Activated CD8-positive, alpha-beta memory T cell treated with anti-CD3 and anti-CD28 coated beads for 36 hours (primary cell): ENCODE results near the gene KRTAP17-1. TPM values are rescaled to one million over a fixed set of nuclear protein-coding genes. Genes with fewer than 3 reads are reported as not detected.
"Not testable (repeated sequence)": the region's sequence is repeated elsewhere in the genome, so short reads cannot be mapped to it uniquely, and the experiment has no call there.

ENCODE experiments used
- CTCF ChIA-PET: fragments of 350-600 bp; sonication (Branson Sonifier 250); formaldehyde crosslinking; loops from one replicate; lab custom pipeline; 2021; ENCODE audit warnings: antibody characterized with exemption; lab: Charles Lee
- POLR2A ChIA-PET: fragments of 350-600 bp; sonication (Branson Sonifier 250); formaldehyde crosslinking; loops from one replicate; lab custom pipeline; 2021; ENCODE audit warnings: antibody characterized with exemption; lab: Charles Lee
- total RNA-seq, 2 experiments: library from RNA; stranded (reverse); gene quantifications; one replicate each; pipeline ENCODE4 v1.2.3, GENCODE V29; 2021

The KRTAP17-1 gene
- not detected for total RNA-seq

DNA sequence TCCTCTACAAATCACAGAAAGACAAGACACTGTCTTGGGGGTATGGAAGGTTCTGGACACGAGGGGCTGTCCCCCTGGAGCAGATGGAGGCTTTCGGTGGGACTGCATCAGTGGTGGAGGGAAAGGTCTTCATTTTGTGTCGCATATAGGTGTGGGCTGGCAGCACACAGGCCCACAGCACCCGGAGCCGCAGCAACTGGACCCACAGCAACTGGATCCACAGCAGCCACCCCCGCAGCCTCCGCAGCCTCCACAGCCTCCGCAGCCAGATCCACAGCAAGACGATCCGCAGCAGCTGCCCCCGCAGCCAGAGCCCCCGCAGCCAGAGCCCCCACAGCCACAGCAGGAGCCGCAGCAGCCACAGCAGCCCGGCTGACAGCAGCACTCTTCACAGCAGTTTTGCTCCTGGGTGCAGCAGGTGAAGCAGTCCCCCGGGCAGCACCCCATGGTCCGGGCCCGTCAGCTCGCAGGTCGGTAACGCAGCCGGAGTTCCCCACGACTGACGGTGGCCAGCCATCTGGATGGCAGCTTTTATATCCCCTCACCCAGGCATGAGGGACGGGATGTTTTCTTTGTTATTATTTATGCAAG is at the start of gene KRTAP17-1:
TSS of gene KRTAP17-1 (minus strand) at position 507 of the 591 bp plus-strand sequence. CDS start at position 447, 60 bp downstream.
- ChIA-PET CTCF (no interaction called here), POLR2A (no interaction called here)

DNA sequence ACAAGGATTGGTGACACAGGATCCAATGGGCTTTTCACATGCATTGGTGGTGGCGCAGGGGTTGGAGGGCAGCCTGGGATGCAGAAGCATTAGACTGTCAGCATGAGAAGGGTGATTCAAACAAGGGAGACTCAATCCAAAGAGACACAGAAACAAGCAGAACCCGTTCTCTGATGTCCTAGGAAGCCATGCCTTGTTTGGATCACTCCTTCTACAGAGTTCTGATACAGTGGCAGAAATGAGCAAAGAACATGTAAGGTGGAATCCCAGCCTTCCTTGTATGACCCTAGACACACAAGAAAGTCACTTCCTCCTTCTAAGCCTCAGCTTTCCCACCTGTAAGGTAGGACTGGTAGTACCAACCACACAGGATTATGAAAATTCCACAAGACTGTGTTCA is 48.4 kb upstream of the KRTAP17-1 start:
- CTCF ChIA-PET: no interaction called here
- POLR2A ChIA-PET: no interaction called here

- CTCF ChIA-PET: interaction anchor here (0.9 kb wide), 1 partner anchor 10 kb away, joined by 3 read pairs; no protein-coding TSS in a partner anchor
- POLR2A ChIA-PET: interaction anchor here (0.5 kb wide), 1 partner anchor 1061 kb away, joined by 4 read pairs; no protein-coding TSS in a partner anchor
Measured at GRCh38 chr17:41360296-41360995, 44.9 kb upstream of the KRTAP17-1 start.

DNA sequence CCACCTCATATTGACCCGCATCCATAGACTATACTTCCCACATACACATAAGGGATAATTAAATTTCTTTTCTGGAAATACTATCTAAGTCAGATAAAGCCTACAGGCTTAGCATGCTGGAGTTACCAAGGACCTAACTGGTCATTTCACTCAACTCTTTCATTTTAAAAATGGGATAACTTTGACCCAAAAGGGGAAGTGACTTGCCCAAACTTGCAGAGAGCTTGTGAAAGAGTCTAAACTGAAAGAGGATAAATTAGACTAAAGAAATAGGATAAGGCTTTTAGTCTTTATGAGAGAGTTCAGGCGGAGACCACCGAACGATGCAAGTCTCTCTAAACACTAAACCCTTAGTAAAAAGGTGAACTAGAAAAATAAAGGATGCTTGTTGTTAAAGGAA is 39.0 kb upstream of the KRTAP17-1 start:
- ChIA-PET CTCF (no interaction called here), POLR2A (no interaction called here)

DNA sequence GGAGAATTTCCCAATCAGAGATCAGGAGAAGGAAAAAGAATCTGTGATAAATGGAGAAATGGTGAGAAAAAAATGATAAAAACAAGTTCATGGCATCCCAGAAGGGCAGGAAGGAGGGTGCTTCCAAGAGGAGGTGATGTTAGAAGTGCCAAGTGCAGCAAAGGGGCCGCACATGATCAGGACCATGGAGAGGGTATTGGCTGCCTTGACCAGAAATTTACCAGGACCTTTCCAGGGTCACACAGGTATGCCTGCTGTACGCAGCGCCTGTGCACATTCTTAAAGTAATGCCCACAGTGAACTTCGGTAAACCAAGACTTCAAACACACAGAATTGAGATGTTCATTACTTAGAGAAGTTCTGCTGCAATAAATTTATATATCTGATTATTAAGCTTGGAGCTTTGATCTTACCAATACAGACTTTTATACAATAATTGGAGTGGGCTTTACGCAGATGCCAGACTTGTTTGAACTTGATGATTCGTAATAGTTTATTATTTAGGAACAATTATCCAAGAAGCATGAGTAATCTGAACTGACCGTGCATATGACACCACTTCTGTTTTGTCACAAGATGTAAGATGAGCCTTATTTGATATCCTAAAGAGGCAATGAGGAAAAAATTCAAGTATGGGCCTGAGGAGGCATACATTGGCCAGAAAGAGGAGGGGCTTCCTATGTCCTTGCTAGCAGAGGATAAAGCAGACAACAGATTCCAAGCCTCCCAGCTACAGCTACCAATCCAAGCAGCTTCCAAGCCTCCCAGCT is 37.3 kb upstream of the KRTAP17-1 start:
- ChIA-PET CTCF (no interaction called here), POLR2A (no interaction called here)

- POLR2A ChIA-PET: no interaction called here
- CTCF ChIA-PET: interaction anchor here (0.7 kb wide), 1 partner anchor 59 kb away, joined by 5 read pairs; no protein-coding TSS in a partner anchor
Measured at GRCh38 chr17:41351177-41351576, 35.7 kb upstream of the KRTAP17-1 start.

- POLR2A ChIA-PET: not testable (repeated sequence)
Measured at GRCh38 chr17:41350381-41350878, 34.9 kb upstream of the KRTAP17-1 start, which contains the start of gene KRT33A. KRT33A (minus strand) TSS chr17:41350828; CDS start chr17:41350767, 61 bp downstream.

DNA sequence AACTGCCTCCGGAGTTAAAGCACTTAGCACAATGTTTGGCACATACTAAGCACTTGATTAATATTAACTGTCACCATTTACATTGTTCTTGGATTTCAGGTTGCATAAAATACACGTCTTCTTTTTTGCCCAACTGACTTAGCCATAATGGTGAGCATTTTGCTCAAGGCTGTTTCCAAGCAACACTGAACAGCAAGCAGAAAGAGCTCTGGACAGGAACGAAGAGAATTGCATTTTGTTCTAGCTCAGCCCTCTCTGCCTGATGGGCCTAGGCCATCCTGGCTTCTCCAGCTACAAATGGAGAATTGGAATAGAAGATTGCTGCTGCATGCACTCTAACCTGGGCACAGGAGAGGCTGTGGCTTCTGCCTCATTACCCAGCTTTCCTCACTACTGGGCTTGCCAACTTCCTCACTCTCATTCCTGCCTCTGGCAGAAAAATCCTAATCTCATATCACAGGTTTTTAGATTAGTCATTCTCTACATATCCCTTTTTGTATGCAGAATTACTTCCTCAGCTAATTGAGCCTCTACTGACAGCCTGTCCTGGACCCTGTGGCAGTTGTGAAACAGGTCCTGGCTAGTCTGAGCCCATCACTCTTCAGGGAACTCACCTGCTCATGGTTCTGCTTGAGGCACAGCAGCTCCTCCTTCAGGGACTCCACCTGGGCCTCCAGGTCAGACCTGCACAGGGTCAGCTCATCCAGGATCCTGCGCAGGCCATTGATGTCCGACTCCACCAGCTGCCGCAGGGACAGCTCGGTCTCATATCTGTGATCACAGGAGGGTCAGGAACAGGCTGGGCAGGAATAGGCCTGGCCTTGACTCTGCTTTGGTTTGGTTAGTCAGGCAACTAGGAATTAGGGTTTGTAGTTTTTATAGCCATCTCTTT is 32.6 kb upstream of the KRTAP17-1 start:
- POLR2A ChIA-PET: no interaction called here
- CTCF ChIA-PET: no interaction called here

More at GRCh38 chr17:41350381-41350878, 34.9 kb upstream of the KRTAP17-1 start, which contains the start of gene KRT33A:
- CTCF ChIA-PET: interaction anchor here (0.7 to 1.0 kb wide), 3 partner anchors 10 to 551 kb away, joined by 3 to 5 read pairs (median 3); partner anchors contain the start of gene KRT28

- CTCF ChIA-PET, POLR2A ChIA-PET: not testable (repeated sequence)
Measured at GRCh38 chr17:41346421-41346820, 30.9 kb upstream of the KRTAP17-1 start.

DNA sequence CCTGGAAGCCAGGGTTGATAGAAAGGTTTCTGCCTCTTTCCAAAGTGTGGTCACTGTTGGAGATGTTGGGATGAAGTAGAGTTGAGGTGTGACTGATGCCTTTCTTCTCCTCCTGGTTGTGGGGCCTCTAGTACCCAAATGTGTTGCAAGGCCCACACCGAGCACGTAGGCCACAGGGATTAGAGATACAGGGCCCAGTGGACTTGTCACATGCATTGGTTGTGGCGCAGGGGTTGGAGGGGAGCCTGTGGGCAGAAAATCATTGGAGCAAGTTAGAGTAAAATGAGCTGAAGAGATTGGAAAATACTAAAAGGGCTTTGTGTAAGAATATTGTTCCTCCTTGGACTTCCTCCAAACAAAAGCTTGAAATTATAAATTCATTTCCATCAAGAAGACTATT is 30.5 kb upstream of the KRTAP17-1 start:
- POLR2A ChIA-PET: no interaction called here
- CTCF ChIA-PET: no interaction called here

GRCh38 chr17:41343029-41343428 is 27.5 kb upstream of the KRTAP17-1 start:
- ChIA-PET POLR2A (no interaction called here), CTCF (interaction anchor here (0.6 kb wide), 1 partner anchor 13 kb away, joined by 3 read pairs; no protein-coding TSS in a partner anchor)

GRCh38 chr17:41340934-41341861 is 25.7 kb upstream of the KRTAP17-1 start:
- POLR2A ChIA-PET: no interaction called here
- CTCF ChIA-PET: no interaction called here

GRCh38 chr17:41340494-41340893 is 25.0 kb upstream of the KRTAP17-1 start:
- ChIA-PET CTCF (interaction anchor here (1.6 kb wide), 1 partner anchor 209 kb away, joined by 5 read pairs; no protein-coding TSS in a partner anchor), POLR2A (no interaction called here)

- ChIA-PET POLR2A (no interaction called here), CTCF (interaction anchor here (1.6 kb wide), 1 partner anchor 209 kb away, joined by 5 read pairs; no protein-coding TSS in a partner anchor)
Measured at GRCh38 chr17:41339571-41340172, 24.2 kb upstream of the KRTAP17-1 start.

DNA sequence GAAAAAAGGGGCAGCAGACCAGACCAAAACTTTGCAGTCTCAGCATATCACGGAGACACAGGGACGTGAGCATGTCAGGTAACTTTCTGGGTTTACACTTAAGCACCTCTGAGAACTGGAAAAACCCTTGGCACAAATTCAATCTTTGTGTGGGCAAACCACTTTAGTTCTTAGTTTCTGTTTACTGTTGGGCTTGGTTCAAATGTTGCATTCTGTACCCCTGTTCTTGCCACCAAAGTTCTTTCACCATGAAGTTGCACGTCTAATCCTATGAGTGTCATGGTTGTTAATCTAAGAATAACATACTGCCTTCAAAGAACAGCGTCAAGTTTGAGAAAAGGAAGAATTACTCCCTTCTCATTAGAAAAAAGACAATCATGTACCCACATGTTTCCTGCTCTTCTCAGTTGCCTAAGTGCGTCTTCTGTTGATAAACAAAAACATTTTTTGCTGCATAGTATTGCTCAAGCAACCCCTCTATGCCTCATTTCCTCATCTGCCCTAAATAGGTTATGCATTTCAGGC is 23.5 kb upstream of the KRTAP17-1 start:
- ChIA-PET POLR2A (no interaction called here), CTCF (interaction anchor here (1.6 kb wide), 1 partner anchor 210 kb away, joined by 5 read pairs; no protein-coding TSS in a partner anchor)

DNA sequence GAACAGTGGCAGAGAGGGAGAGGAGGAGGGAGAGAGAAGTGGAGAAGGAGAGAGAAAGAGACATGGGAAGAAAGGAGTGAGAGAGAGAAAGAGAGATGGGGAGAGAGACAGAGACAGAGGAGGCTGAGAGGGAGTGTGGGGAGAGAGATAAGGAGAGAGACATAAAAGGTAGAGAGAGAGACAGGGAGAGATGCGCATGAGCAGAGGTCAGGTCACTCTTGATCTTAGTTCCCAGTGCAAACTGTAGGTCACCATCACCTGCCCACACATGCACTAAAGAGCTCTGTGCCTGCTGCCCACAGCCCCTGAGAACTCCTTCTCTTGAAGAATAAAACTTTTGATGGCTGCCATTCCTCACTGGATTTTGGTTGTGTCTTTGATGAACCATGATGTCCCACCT is 20.2 kb upstream of the KRTAP17-1 start:
- POLR2A ChIA-PET: no interaction called here
- CTCF ChIA-PET: no interaction called here
